T-helper 17 cell (primary cell): Measurements from ENCODE around the gene CAMK2B. TPM values are rescaled to one million over a fixed set of nuclear protein-coding genes. Genes with fewer than 3 reads are reported as not detected.

Source experiments
- ATAC-seq: fragments of 150-1000 bp; cut with Tn5 transposase; 2 replicates; pipeline ENCODE4 v1.10.0; 2021; ENCODE audit warnings: mild to moderate bottlenecking, moderate library complexity
- DNase-seq, 3 donors: peaks; one replicate each; pipeline versions ENCODE4 v3.0.0 to v3.0.0-alpha.2; 2020 to 2021
- H3K9me3 ChIP-seq: one replicate; pipeline ENCODE4 v1.7.0; 2013; ENCODE audit warnings: low read length, mild to moderate bottlenecking; ENCODE audit not compliant: control insufficient read depth, poor library complexity, severe bottlenecking
- H3K27ac Mint-ChIP-seq: one replicate; pipeline ENCODE4 v1.8.0; 2022; ENCODE audit warnings: mild to moderate bottlenecking, moderate library complexity, mixed read lengths
- H3K27me3 Mint-ChIP-seq: one replicate; pipeline ENCODE4 v1.8.0; 2022; ENCODE audit warnings: mixed read lengths
- H3K36me3 Mint-ChIP-seq: one replicate; pipeline ENCODE4 v1.8.0; 2022; ENCODE audit warnings: low read depth, mixed read lengths
- H3K4me1 Mint-ChIP-seq: one replicate; pipeline ENCODE4 v1.8.0; 2022; ENCODE audit warnings: mild to moderate bottlenecking, mixed read lengths
- H3K4me3 Mint-ChIP-seq: one replicate; pipeline ENCODE4 v1.8.0; 2022; ENCODE audit warnings: mild to moderate bottlenecking, moderate library complexity, mixed read lengths
- total RNA-seq, 4 donors: library from RNA in 2 of 4; stranded (reverse) in 2 of 4; gene quantifications; one replicate each; pipeline ENCODE4 v1.2.3 and lab custom pipeline; 2022 to 2026

Gene CAMK2B
- total RNA-seq, 2 donors from 2014 or later: 0.31 TPM; not detected in 1

GRCh38 chr7:44256459-44256858, 68.9 kb downstream of the CAMK2B start:
- H3K27me3 Mint-ChIP-seq: no peaks in the 10 kb centered on the region
- DNase-seq: no peak
- no peaks in the 10 kb centered on the region for H3K36me3 Mint-ChIP-seq
- peaks cover 11% of the 10 kb centered on the region for H3K4me1 Mint-ChIP-seq
- no peak for ATAC-seq
- H3K4me3 Mint-ChIP-seq: no peak overlapping the region
- H3K9me3 ChIP-seq: no peaks in the 10 kb centered on the region
- no peak overlapping the region for H3K27ac Mint-ChIP-seq

GRCh38 chr7:44251881-44252280, 73.5 kb downstream of the CAMK2B start:
- no peaks in the 10 kb centered on the region for H3K36me3 Mint-ChIP-seq
- H3K4me1 Mint-ChIP-seq: no peaks in the 10 kb centered on the region
- no peak overlapping the region for H3K4me3 Mint-ChIP-seq
- H3K27me3 Mint-ChIP-seq: no peaks in the 10 kb centered on the region
- H3K9me3 ChIP-seq: no peaks in the 10 kb centered on the region
- DNase-seq (no peak), ATAC-seq (no peak)
- no peak overlapping the region for H3K27ac Mint-ChIP-seq

- no peaks in the 10 kb centered on the region for H3K36me3 Mint-ChIP-seq
These were observed 74.1 kb downstream of the CAMK2B start for GRCh38 chr7:44251269-44251668.

GRCh38 chr7:44249639-44250234, 75.7 kb downstream of the CAMK2B start:
- H3K4me3 Mint-ChIP-seq: no peak overlapping the region
- H3K4me1 Mint-ChIP-seq: no peaks in the 10 kb centered on the region
- DNase-seq (no peak), ATAC-seq (no peak)
- no peaks in the 10 kb centered on the region for H3K27me3 Mint-ChIP-seq
- H3K9me3 ChIP-seq: no peaks in the 10 kb centered on the region
- H3K27ac Mint-ChIP-seq: no peak overlapping the region
- H3K36me3 Mint-ChIP-seq: no peaks in the 10 kb centered on the region

More at GRCh38 chr7:44251269-44251668, 74.1 kb downstream of the CAMK2B start:
- Mint-ChIP-seq H3K27ac (no peak overlapping the region), H3K27me3 (no peaks in the 10 kb centered on the region), H3K4me1 (no peaks in the 10 kb centered on the region), H3K4me3 (no peak overlapping the region)
- H3K9me3 ChIP-seq: no peaks in the 10 kb centered on the region
- DNase-seq: no peak
- ATAC-seq: no peak

GRCh38 chr7:44247868-44248651, 77.3 kb downstream of the CAMK2B start:
- no peaks in the 10 kb centered on the region for H3K4me1 Mint-ChIP-seq
- no peak for ATAC-seq
- no peaks in the 10 kb centered on the region for H3K36me3 Mint-ChIP-seq
- no peaks in the 10 kb centered on the region for H3K27me3 Mint-ChIP-seq
- no peak overlapping the region for H3K4me3 Mint-ChIP-seq
- no peaks in the 10 kb centered on the region for H3K9me3 ChIP-seq
- no peak overlapping the region for H3K27ac Mint-ChIP-seq
- DNase-seq: no peak

- no peaks in the 10 kb centered on the region for H3K36me3 Mint-ChIP-seq
- ATAC-seq: no peak
- H3K27me3 Mint-ChIP-seq: no peaks in the 10 kb centered on the region
- no peaks in the 10 kb centered on the region for H3K4me1 Mint-ChIP-seq
- no peak for DNase-seq
- no peak overlapping the region for H3K4me3 Mint-ChIP-seq
- H3K9me3 ChIP-seq: no peaks in the 10 kb centered on the region
- H3K27ac Mint-ChIP-seq: no peak overlapping the region
These were observed 78.8 kb downstream of the CAMK2B start for GRCh38 chr7:44246396-44247113.

GRCh38 chr7:44244282-44244681, 81.1 kb downstream of the CAMK2B start:
- Mint-ChIP-seq H3K4me3 (no peak overlapping the region), H3K27me3 (no peaks in the 10 kb centered on the region), H3K36me3 (no peaks in the 10 kb centered on the region), H3K4me1 (peaks cover 4% of the 10 kb centered on the region), H3K27ac (no peak overlapping the region)
- DNase-seq (no peak), ATAC-seq (no peak)
- H3K9me3 ChIP-seq: no peaks in the 10 kb centered on the region

- H3K9me3 ChIP-seq: no peaks in the 10 kb centered on the region
- Mint-ChIP-seq H3K4me3 (no peak overlapping the region), H3K36me3 (no peaks in the 10 kb centered on the region), H3K4me1 (peaks cover 4% of the 10 kb centered on the region), H3K27ac (no peak overlapping the region), H3K27me3 (no peaks in the 10 kb centered on the region)
- DNase-seq (no peak), ATAC-seq (no peak)
These were observed 83.3 kb downstream of the CAMK2B start for GRCh38 chr7:44242091-44242490.

GRCh38 chr7:44240983-44241510, 84.3 kb downstream of the CAMK2B start:
- H3K27ac Mint-ChIP-seq: no peak overlapping the region
- peak; percentile 83 for ATAC-seq
- H3K9me3 ChIP-seq: no peaks in the 10 kb centered on the region
- H3K4me1 Mint-ChIP-seq: peaks cover 4% of the 10 kb centered on the region
- no peaks in the 10 kb centered on the region for H3K27me3 Mint-ChIP-seq
- peak overlapping the region; percentile 52 for H3K4me3 Mint-ChIP-seq
- H3K36me3 Mint-ChIP-seq: no peaks in the 10 kb centered on the region
- peak; percentile 24 to 29 (median 28) for DNase-seq

- Mint-ChIP-seq H3K27me3 (no peaks in the 10 kb centered on the region), H3K36me3 (no peaks in the 10 kb centered on the region)
These were observed 85.0 kb downstream of the CAMK2B start for GRCh38 chr7:44240376-44240775.

GRCh38 chr7:44239361-44239760, 86.0 kb downstream of the CAMK2B start:
- H3K9me3 ChIP-seq: no peaks in the 10 kb centered on the region
- Mint-ChIP-seq H3K36me3 (no peaks in the 10 kb centered on the region), H3K4me1 (peaks cover 4% of the 10 kb centered on the region), H3K27me3 (no peaks in the 10 kb centered on the region), H3K4me3 (no peak overlapping the region), H3K27ac (no peak overlapping the region)
- ATAC-seq (no peak), DNase-seq (no peak)

More at GRCh38 chr7:44240376-44240775, 85.0 kb downstream of the CAMK2B start:
- no peak overlapping the region for H3K27ac Mint-ChIP-seq
- no peak for DNase-seq
- ATAC-seq: no peak
- no peak overlapping the region for H3K4me3 Mint-ChIP-seq
- H3K4me1 Mint-ChIP-seq: peaks cover 4% of the 10 kb centered on the region
- no peaks in the 10 kb centered on the region for H3K9me3 ChIP-seq

GRCh38 chr7:44238116-44238695, 87.2 kb downstream of the CAMK2B start:
- no peaks in the 10 kb centered on the region for H3K27me3 Mint-ChIP-seq

GRCh38 chr7:44237696-44238095, 87.7 kb downstream of the CAMK2B start:
- no peak for ATAC-seq
- Mint-ChIP-seq H3K36me3 (no peaks in the 10 kb centered on the region), H3K4me3 (no peak overlapping the region), H3K27ac (no peak overlapping the region), H3K4me1 (peaks cover 4% of the 10 kb centered on the region), H3K27me3 (no peaks in the 10 kb centered on the region)
- DNase-seq: no peak
- no peaks in the 10 kb centered on the region for H3K9me3 ChIP-seq

More at GRCh38 chr7:44238116-44238695, 87.2 kb downstream of the CAMK2B start:
- Mint-ChIP-seq H3K27ac (no peak overlapping the region), H3K36me3 (no peaks in the 10 kb centered on the region), H3K4me3 (no peak overlapping the region), H3K4me1 (peaks cover 4% of the 10 kb centered on the region)
- no peak for DNase-seq
- no peaks in the 10 kb centered on the region for H3K9me3 ChIP-seq
- no peak for ATAC-seq
